Karpas-422 (cell line): ENCODE data around the gene CREB1. TPM values are rescaled to one million over a fixed set of nuclear protein-coding genes. Genes with fewer than 3 reads are reported as not detected.

ENCODE experiments used
- DNase-seq: peaks from one replicate; pipeline ENCODE4 v3.0.0-alpha.2; 2015
- H2AFZ ChIP-seq: fragments of 200-600 bp; sonication (generic); 2 replicates; pipeline ENCODE4 v1.6.1; 2014; ENCODE audit warnings: antibody characterized with exemption, low read length, mixed read lengths
- H3K27ac ChIP-seq: fragments of 200-600 bp; sonication (generic); 2 replicates; pipeline ENCODE4 v1.5.1; 2014; ENCODE audit warnings: mild to moderate bottlenecking, low read length, moderate library complexity
- H3K27me3 ChIP-seq: fragments of 200-600 bp; sonication (generic); 2 replicates; pipeline ENCODE4 v1.6.1; 2014; ENCODE audit warnings: low read length, mixed read lengths
- H3K36me3 ChIP-seq: fragments of 200-600 bp; sonication (generic); 2 replicates; pipeline ENCODE4 v1.6.1; 2014; ENCODE audit warnings: low read length, mixed read lengths; ENCODE audit not compliant: insufficient read depth
- H3K4me1 ChIP-seq: fragments of 200-600 bp; sonication (generic); 2 replicates; pipeline ENCODE4 v1.6.1; 2014; ENCODE audit warnings: mild to moderate bottlenecking, low read length, mixed read lengths
- H3K4me2 ChIP-seq: fragments of 200-600 bp; sonication (generic); 2 replicates; pipeline ENCODE4 v1.6.1; 2014; ENCODE audit warnings: low read length, low read depth, mild to moderate bottlenecking; ENCODE audit not compliant: poor library complexity, severe bottlenecking
- H3K4me3 ChIP-seq: fragments of 200-600 bp; sonication (generic); 2 replicates; pipeline ENCODE4 v1.5.1; 2014; ENCODE audit warnings: mild to moderate bottlenecking, antibody characterized with exemption, low read length, mixed read lengths
- H3K79me2 ChIP-seq: fragments of 200-600 bp; sonication (generic); 2 replicates; pipeline ENCODE4 v1.6.1; 2014; ENCODE audit warnings: mild to moderate bottlenecking, low read length, mixed read lengths
- H3K9ac ChIP-seq: fragments of 200-600 bp; sonication (generic); 2 replicates; pipeline ENCODE4 v1.6.0; 2014; ENCODE audit warnings: low read length
- H3K9me2 ChIP-seq: fragments of 200-600 bp; sonication (generic), shearing (Covaris generic); replicated peaks from 2 replicates; pipeline ENCODE4 v1.6.0; 2014; ENCODE audit warnings: mild to moderate bottlenecking, low read length, moderate library complexity; ENCODE audit not compliant: insufficient read depth
- H3K9me3 ChIP-seq: fragments of 300-700, 200-600 bp; sonication (generic); 2 replicates; pipeline ENCODE4 v1.6.1; 2014; ENCODE audit warnings: low read length, mixed read lengths
- H4K20me1 ChIP-seq: fragments of 200-600 bp; sonication (generic); 2 replicates; pipeline ENCODE4 v1.6.1; 2014; ENCODE audit warnings: mild to moderate bottlenecking, antibody characterized with exemption, low read length, low read depth; ENCODE audit not compliant: insufficient read depth
- total RNA-seq: library from RNA; depleted of rRNA; stranded (reverse); fragments of >200 nt; shearing (Covaris generic); gene quantifications from 2 replicates; pipeline ENCODE4 v1.2.3, GENCODE V29; 2014; ENCODE audit warnings: low replicate concordance

The CREB1 gene
- total RNA-seq, 1 experiment from 2014 or later, result 74.6 TPM

GRCh38 chr2:207505728-207506127 lies 24.0 kb upstream of the CREB1 start:
- Histone ChIP-seq H3K27me3 (no peaks in the 10 kb centered on the region), H2AFZ (no peak overlapping the region), H3K4me3 (no peak overlapping the region), H3K4me2 (no peak overlapping the region), H3K9me3 (no peaks in the 10 kb centered on the region), H3K27ac (no peak overlapping the region), H3K36me3 (no peaks in the 10 kb centered on the region), H4K20me1 (no peaks in the 10 kb centered on the region), H3K79me2 (no peaks in the 10 kb centered on the region), H3K9ac (no peak overlapping the region), H3K4me1 (peaks cover 11% of the 10 kb centered on the region), H3K9me2 (no peaks in the 10 kb centered on the region)
- DNase-seq, result no peak

- H4K20me1 ChIP-seq, result no peaks in the 10 kb centered on the region
- H3K79me2 ChIP-seq, result no peaks in the 10 kb centered on the region
- H3K36me3 ChIP-seq, result no peaks in the 10 kb centered on the region
- no peak overlapping the region for H3K27ac ChIP-seq
- H3K9ac ChIP-seq, result no peak overlapping the region
- no peaks in the 10 kb centered on the region for H3K27me3 ChIP-seq
- H3K4me3 ChIP-seq, result no peak overlapping the region
- no peaks in the 10 kb centered on the region for H3K9me2 ChIP-seq
- no peaks in the 10 kb centered on the region for H3K9me3 ChIP-seq
- H3K4me2 ChIP-seq, result no peak overlapping the region
- no peak overlapping the region for H2AFZ ChIP-seq
- DNase-seq, result no peak
- peaks cover 11% of the 10 kb centered on the region for H3K4me1 ChIP-seq
Observed at GRCh38 chr2:207506426-207506825, 23.3 kb upstream of the CREB1 start.

GRCh38 chr2:207510148-207510547 lies 19.6 kb upstream of the CREB1 start:
- no peaks in the 10 kb centered on the region for H3K9me3 ChIP-seq
- no peaks in the 10 kb centered on the region for H3K4me1 ChIP-seq
- no peak overlapping the region for H3K4me2 ChIP-seq
- no peak for DNase-seq
- no peak overlapping the region for H3K27ac ChIP-seq
- H3K79me2 ChIP-seq, result no peaks in the 10 kb centered on the region
- H2AFZ ChIP-seq, result no peak overlapping the region
- H3K4me3 ChIP-seq, result no peak overlapping the region
- no peaks in the 10 kb centered on the region for H3K27me3 ChIP-seq
- no peaks in the 10 kb centered on the region for H4K20me1 ChIP-seq
- no peaks in the 10 kb centered on the region for H3K9me2 ChIP-seq
- H3K36me3 ChIP-seq, result no peaks in the 10 kb centered on the region
- H3K9ac ChIP-seq, result no peak overlapping the region

GRCh38 chr2:207511851-207512250 lies 17.9 kb upstream of the CREB1 start:
- Histone ChIP-seq H3K9me3 (no peaks in the 10 kb centered on the region), H3K9ac (no peak overlapping the region), H2AFZ (no peak overlapping the region)

GRCh38 chr2:207512356-207512755 lies 17.4 kb upstream of the CREB1 start:
- no peak for DNase-seq
- Histone ChIP-seq H3K27me3 (no peaks in the 10 kb centered on the region), H3K79me2 (no peaks in the 10 kb centered on the region), H3K4me3 (no peak overlapping the region), H3K9me3 (no peaks in the 10 kb centered on the region), H3K9ac (no peak overlapping the region), H3K9me2 (no peaks in the 10 kb centered on the region), H3K27ac (no peak overlapping the region), H2AFZ (no peak overlapping the region), H3K4me2 (no peak overlapping the region), H3K4me1 (no peaks in the 10 kb centered on the region), H4K20me1 (no peaks in the 10 kb centered on the region), H3K36me3 (no peaks in the 10 kb centered on the region)

More at GRCh38 chr2:207511851-207512250, 17.9 kb upstream of the CREB1 start:
- Histone ChIP-seq H3K36me3 (no peaks in the 10 kb centered on the region), H3K4me1 (no peaks in the 10 kb centered on the region), H4K20me1 (no peaks in the 10 kb centered on the region), H3K79me2 (no peaks in the 10 kb centered on the region), H3K4me3 (no peak overlapping the region), H3K4me2 (no peak overlapping the region), H3K9me2 (no peaks in the 10 kb centered on the region), H3K27ac (no peak overlapping the region), H3K27me3 (no peaks in the 10 kb centered on the region)
- no peak for DNase-seq

- no peaks in the 10 kb centered on the region for H3K36me3 ChIP-seq
- H3K4me1 ChIP-seq, result no peaks in the 10 kb centered on the region
- H2AFZ ChIP-seq, result no peak overlapping the region
- no peak for DNase-seq
- H3K9me3 ChIP-seq, result no peaks in the 10 kb centered on the region
- H3K4me3 ChIP-seq, result no peak overlapping the region
- no peak overlapping the region for H3K4me2 ChIP-seq
- H4K20me1 ChIP-seq, result no peaks in the 10 kb centered on the region
- no peak overlapping the region for H3K9ac ChIP-seq
- H3K27ac ChIP-seq, result no peak overlapping the region
- H3K9me2 ChIP-seq, result no peaks in the 10 kb centered on the region
- no peaks in the 10 kb centered on the region for H3K79me2 ChIP-seq
- H3K27me3 ChIP-seq, result no peaks in the 10 kb centered on the region
Observed at GRCh38 chr2:207513551-207514257, 16.1 kb upstream of the CREB1 start.

- Histone ChIP-seq H3K4me2 (no peak overlapping the region), H3K4me3 (no peak overlapping the region), H4K20me1 (no peaks in the 10 kb centered on the region), H3K27me3 (no peaks in the 10 kb centered on the region), H3K9me2 (no peaks in the 10 kb centered on the region), H3K9ac (no peak overlapping the region), H3K36me3 (no peaks in the 10 kb centered on the region), H3K4me1 (no peaks in the 10 kb centered on the region), H3K9me3 (no peaks in the 10 kb centered on the region), H3K79me2 (no peaks in the 10 kb centered on the region), H3K27ac (no peak overlapping the region), H2AFZ (no peak overlapping the region)
- no peak for DNase-seq
Observed at GRCh38 chr2:207514451-207514850, 15.3 kb upstream of the CREB1 start.

GRCh38 chr2:207515671-207516070 lies 14.1 kb upstream of the CREB1 start:
- H3K36me3 ChIP-seq, result no peaks in the 10 kb centered on the region
- no peak overlapping the region for H3K27ac ChIP-seq
- DNase-seq, result no peak
- H3K9ac ChIP-seq, result no peak overlapping the region
- no peaks in the 10 kb centered on the region for H3K9me2 ChIP-seq
- H2AFZ ChIP-seq, result no peak overlapping the region
- H3K4me1 ChIP-seq, result peaks cover 3% of the 10 kb centered on the region
- H3K27me3 ChIP-seq, result no peaks in the 10 kb centered on the region
- no peak overlapping the region for H3K4me3 ChIP-seq
- H3K9me3 ChIP-seq, result no peaks in the 10 kb centered on the region
- H3K4me2 ChIP-seq, result no peak overlapping the region
- H3K79me2 ChIP-seq, result no peaks in the 10 kb centered on the region
- H4K20me1 ChIP-seq, result no peaks in the 10 kb centered on the region
